Ovary (tissue), 9 donors: ENCODE measurements around the gene PDLIM3. TPM values are rescaled to one million over a fixed set of nuclear protein-coding genes. Genes with fewer than 3 reads are reported as not detected.

Source experiments
- DNase-seq, 5 donors: peaks; one replicate each; pipeline ENCODE4 v3.0.0-alpha.2; 2019 to 2020
- H3K27ac ChIP-seq, 2 donors: fragments of 200-600 bp; one replicate each; pipeline versions ENCODE4 v1.5.1 to v1.8.0; 2019 to 2022
- H3K27me3 ChIP-seq: fragments of 200-600 bp; one replicate; pipeline ENCODE4 v1.8.0; 2022
- H3K36me3 ChIP-seq: fragments of 200-600 bp; sonication (generic); one replicate; pipeline ENCODE4 v1.5.1; 2019
- H3K4me1 ChIP-seq: one replicate; pipeline ENCODE4 v1.8.1; 2013; ENCODE audit warnings: mild to moderate bottlenecking, moderate library complexity; ENCODE audit not compliant: insufficient read depth
- H3K4me3 ChIP-seq: fragments of 200-600 bp; sonication (generic); one replicate; pipeline ENCODE4 v1.5.1; 2017
- H3K9me3 ChIP-seq, 2 donors: fragments of 200-600 bp in 1 of 2; sonication (generic) in 1 of 2; one replicate each; pipeline versions ENCODE4 v1.5.1 to v1.8.1; 2013 to 2019; ENCODE audit warnings: mild to moderate bottlenecking in 1 of 2, moderate library complexity in 1 of 2
- EP300 ChIP-seq: sonication (generic); formaldehyde crosslinking; IDR thresholded peaks from one replicate; pipeline ENCODE4 v1.6.1; 2017; ENCODE audit warnings: antibody characterized with exemption
- POLR2A ChIP-seq: fragments of 450-650 bp; IDR thresholded peaks from one replicate; pipeline ENCODE4 v1.6.1; 2017; ENCODE audit warnings: antibody characterized with exemption, mild to moderate bottlenecking, moderate library complexity
- WGBS, 3 donors: extraction: QIAGEN DNeasy Blood & Tissue Kit in 1 of 3; methylation state at CpG; one replicate each; pipeline versions ENCODE4 v1.1.5 to v1.1.7; 2013 to 2017; 5-methylcytosine and 5-hydroxymethylcytosine counted together
- intact Hi-C, 4 donors: fragments of 100-400 bp; cut with DNase I; formaldehyde crosslinking; loops; one replicate each; pipeline versions ENCODE4 v1.11.0 to v1.15.1; 2022 to 2023
- polyA plus RNA-seq, 2 donors: library from polyadenylated mRNA; stranded (reverse); fragments of 200-250 nt in 1 of 2; fragments of 350-450 nt in 1 of 2; fragmentation: Illumina TruSeq in 1 of 2; extraction: RNeasy Lipid Tissue Mini Kit (QIAGEN cat#74804) in 1 of 2; gene quantifications; one replicate each; pipeline ENCODE4 v1.2.3, GENCODE V29; 2013 to 2014
- total RNA-seq, 7 donors: library from RNA; depleted of rRNA in 2 of 7; stranded (reverse); fragments of >200 nt in 2 of 7; fragmentation: NEBNext Ultra II Directional in 3 of 7; extraction: Animal tissue kit (Norgen Biotek cat#: 25700) in 3 of 7; gene quantifications; one replicate each; pipeline versions ENCODE4 v1.1.0 to v1.2.4, GENCODE V29; 2016 to 2023
- TF ChIP-seq, protein P1 (sequence below), 3 donors: fragments of 450-650 bp in 2 of 3; fragments of 200-600 bp in 1 of 3; IDR thresholded peaks; one replicate each; pipeline versions ENCODE4 v1.5.1 to v1.8.0; 2016 to 2022; ENCODE audit warnings: antibody characterized with exemption in 3 of 3, mild to moderate bottlenecking in 1 of 3
- donor health status: DM: no; HTN: no; CAD: no; lungs with moderate emphysema.
- donor health status: DM: no; HTN: no; CAD: no.
- donor health status: Bipolar disorder and iron deficiency.
- donor health status: DM: yes; HTN: yes; CAD: no.
- donor health status: DM: no; HTN: no; CAD: no.
- donor health status: DM: yes; HTN: yes; CAD: no.

PDLIM3 gene
- total and polyA plus RNA-seq, 9 donors: 40.9 to 220 (median 78.7) TPM

DNA sequence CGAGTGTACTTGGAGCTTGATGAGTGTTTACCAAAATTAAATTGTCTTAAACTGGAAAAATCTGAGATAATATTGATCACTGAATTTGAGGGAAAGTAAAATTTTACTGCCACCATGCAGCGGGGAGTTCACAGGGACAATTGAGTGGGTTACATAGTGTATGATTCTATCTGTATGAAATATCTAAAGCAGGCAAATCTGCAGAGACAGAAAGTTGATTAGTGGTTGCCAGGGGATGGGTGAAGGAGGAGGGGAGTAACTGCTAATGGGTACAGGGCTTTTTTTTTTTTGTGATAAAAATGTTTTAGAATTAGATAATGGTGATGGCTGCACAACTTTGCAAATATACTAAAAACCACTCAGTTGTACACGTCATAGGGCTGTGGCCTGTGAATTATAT, 35.4 kb upstream of the PDLIM3 start:
- H3K36me3 ChIP-seq: no peaks in the 10 kb centered on the region
- H3K27me3 ChIP-seq: no peaks in the 10 kb centered on the region
- H3K4me1 ChIP-seq: peaks cover 6% of the 10 kb centered on the region
- WGBS, 3 donors: 82 to 89% (median 86%) methylated on average over 3 of the region's 3 CpGs
- intact Hi-C loops: no loop called here
- TF ChIP-seq, protein P1, sequence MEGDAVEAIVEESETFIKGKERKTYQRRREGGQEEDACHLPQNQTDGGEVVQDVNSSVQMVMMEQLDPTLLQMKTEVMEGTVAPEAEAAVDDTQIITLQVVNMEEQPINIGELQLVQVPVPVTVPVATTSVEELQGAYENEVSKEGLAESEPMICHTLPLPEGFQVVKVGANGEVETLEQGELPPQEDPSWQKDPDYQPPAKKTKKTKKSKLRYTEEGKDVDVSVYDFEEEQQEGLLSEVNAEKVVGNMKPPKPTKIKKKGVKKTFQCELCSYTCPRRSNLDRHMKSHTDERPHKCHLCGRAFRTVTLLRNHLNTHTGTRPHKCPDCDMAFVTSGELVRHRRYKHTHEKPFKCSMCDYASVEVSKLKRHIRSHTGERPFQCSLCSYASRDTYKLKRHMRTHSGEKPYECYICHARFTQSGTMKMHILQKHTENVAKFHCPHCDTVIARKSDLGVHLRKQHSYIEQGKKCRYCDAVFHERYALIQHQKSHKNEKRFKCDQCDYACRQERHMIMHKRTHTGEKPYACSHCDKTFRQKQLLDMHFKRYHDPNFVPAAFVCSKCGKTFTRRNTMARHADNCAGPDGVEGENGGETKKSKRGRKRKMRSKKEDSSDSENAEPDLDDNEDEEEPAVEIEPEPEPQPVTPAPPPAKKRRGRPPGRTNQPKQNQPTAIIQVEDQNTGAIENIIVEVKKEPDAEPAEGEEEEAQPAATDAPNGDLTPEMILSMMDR (IDR thresholded peaks at IDR 0.05): no peak
- TF ChIP-seq EP300 (no peak), POLR2A (no peak)
- no peak overlapping the region for H3K27ac ChIP-seq
- H3K9me3 ChIP-seq: no peaks in the 10 kb centered on the region
- DNase-seq: no peak
- H3K4me3 ChIP-seq: no peak overlapping the region

DNA sequence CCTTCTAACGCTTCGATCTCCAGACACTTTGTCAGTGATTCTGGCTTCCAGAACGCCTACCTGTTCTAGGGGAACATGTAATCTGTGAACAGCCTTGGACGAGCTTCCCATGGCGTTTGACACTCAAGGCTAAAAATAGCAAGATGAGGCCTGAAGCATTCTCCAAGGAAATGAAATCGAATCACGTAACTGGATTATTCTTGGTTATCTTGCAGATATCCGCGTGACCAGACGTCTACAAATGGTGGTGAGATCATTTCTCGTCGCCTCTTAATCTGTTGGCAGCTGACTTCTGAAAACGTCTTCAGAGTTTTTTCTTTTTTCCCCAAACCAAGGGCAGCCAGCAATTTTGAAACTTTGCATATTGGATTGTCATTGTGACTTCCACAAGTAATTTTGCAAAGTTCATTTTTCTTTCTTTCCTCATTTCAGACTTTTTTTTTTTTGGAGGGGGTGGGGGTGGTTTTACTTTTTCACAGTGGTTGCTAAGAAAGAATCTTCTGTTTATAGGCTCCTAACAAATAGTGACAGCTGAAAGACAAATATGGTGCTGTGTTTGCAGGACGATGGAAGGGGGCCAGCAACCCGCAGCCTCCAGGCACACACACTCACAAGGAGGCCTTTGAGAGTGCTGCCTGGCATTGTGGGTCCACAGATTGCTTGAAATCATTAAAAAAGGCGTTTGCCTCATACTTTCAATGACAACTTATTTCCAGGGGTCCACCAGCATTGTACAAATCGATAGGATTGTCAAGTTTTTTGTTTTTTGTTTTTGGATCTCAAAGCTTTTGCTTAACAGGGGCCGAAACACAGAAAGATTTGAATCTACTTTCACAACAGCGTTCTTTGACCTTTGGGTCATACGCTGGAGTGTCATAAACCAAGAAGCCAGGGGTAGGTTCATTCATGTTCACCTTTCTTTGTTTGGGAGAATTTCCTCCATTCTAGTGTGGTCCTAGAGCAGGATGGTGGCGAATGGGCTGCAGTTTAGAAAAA, 32.4 kb upstream of the PDLIM3 start:
- Histone ChIP-seq H3K27ac (peak overlapping the region; percentile 63 to 77), H3K27me3 (no peaks in the 10 kb centered on the region), H3K36me3 (no peaks in the 10 kb centered on the region), H3K9me3 (no peaks in the 10 kb centered on the region), H3K4me1 (peaks cover 6% of the 10 kb centered on the region), H3K4me3 (no peak overlapping the region)
- 26 to 35% (median 27%) methylated on average over 21 of the region's 21 CpGs for whole genome bisulfite sequencing, 3 donors
- intact Hi-C loops: no loop called here
- no peak for TF ChIP-seq POLR2A
- TF ChIP-seq, protein P1 (IDR thresholded peaks at IDR 0.05): no peak
- peak; percentile 92 for TF ChIP-seq EP300
- DNase-seq: peak; percentile 60 to 72 (median 66)

DNA sequence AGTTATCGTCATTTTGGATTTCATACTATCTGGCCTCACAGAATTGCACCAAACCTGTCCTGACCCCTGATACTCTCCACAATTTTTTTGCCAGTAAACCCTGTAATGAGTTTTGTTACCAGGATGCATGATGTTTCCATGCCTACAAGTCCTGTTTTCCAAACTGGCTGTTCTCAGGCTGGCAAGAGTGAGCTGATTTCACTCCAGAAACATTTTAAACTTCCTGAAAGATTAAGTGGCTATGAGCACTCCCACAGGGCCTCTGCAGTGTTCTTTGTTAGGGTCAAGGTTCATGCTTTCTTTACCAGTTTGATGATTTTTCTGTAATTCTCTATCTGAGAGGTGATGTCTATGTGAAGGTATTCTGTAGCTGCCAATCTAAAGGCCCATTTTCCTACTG, 31.7 kb upstream of the PDLIM3 start:
- DNase-seq: peak in 2 of 5 donors; percentile 50 to 73
- Histone ChIP-seq H3K36me3 (no peaks in the 10 kb centered on the region), H3K27ac (peak overlapping the region; percentile 41 to 77), H3K27me3 (no peaks in the 10 kb centered on the region), H3K4me3 (no peak overlapping the region), H3K4me1 (peaks cover 6% of the 10 kb centered on the region), H3K9me3 (no peaks in the 10 kb centered on the region)
- WGBS, 3 donors: 0 to 5% (median 4%) methylated on average over 1 of the region's 1 CpG
- TF ChIP-seq POLR2A (no peak), EP300 (no peak)
- TF ChIP-seq, protein P1 (IDR thresholded peaks at IDR 0.05): no peak
- intact Hi-C loops: no loop called here

DNA sequence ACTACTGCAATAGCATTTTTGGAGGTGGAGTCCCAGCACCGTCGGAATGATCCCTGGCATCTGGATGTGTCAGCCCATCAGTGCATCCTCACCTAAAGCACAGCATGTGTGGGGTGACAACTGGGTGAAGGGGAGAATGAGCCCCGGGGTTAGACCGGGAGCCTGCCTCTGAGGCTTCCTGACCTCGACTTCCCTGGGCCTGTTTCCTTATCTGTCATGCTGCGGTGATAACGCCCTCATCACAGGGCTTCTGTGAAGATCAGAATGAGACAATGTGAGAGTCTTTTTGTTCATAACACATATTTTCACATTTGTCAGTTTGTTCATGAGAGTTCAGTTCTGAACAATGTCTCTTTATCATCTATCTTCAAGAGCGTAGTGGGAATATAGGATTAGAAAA, 31.1 kb upstream of the PDLIM3 start:
- Histone ChIP-seq H3K9me3 (no peaks in the 10 kb centered on the region), H3K4me1 (peaks cover 6% of the 10 kb centered on the region), H3K36me3 (no peaks in the 10 kb centered on the region), H3K27ac (peak overlapping the region; percentile 41 to 77), H3K4me3 (no peak overlapping the region), H3K27me3 (no peaks in the 10 kb centered on the region)
- TF ChIP-seq, protein P1 (IDR thresholded peaks at IDR 0.05): no peak
- TF ChIP-seq POLR2A (no peak), EP300 (no peak)
- intact Hi-C loops: no loop called here
- 5 to 9% (median 5%) methylated on average over 8 of the region's 8 CpGs for WGBS, 3 donors
- peak in 3 of 5 donors; percentile 27 to 42 (median 32) for DNase-seq
